LHCN-M2 (cell line): Measurements from ENCODE around the gene F7. TPM values are rescaled to one million over a fixed set of nuclear protein-coding genes. Genes with fewer than 3 reads are reported as not detected.
"Not testable (repeated sequence)": the region's sequence is repeated elsewhere in the genome, so short reads cannot be mapped to it uniquely, and the experiment has no call there.

Experiments
- DNase-seq: peaks from one replicate; pipeline ENCODE4 v3.0.0-alpha.2; 2012; ENCODE audit warnings: low read depth
- total RNA-seq: library from RNA; depleted of rRNA; stranded (reverse); fragments of >200 nt; gene quantifications from 2 replicates; pipeline ENCODE4 v1.2.3, GENCODE V29; 2014

F7 gene
- total RNA-seq, 1 experiment from 2014 or later, result not detected

GRCh38 chr13:113102302-113102701 is 3.3 kb upstream of the F7 start:
- DNase-seq, result not testable (repeated sequence)

- DNase-seq, result no peak
Observed at GRCh38 chr13:113102727-113103126, 2.9 kb upstream of the F7 start.

GRCh38 chr13:113103646-113104045 is 1.9 kb upstream of the F7 start:
- no peak for DNase-seq

GRCh38 chr13:113105921-113106452 is 396 bp downstream of the F7 start:
- DNase-seq, result no peak

GRCh38 chr13:113106711-113107351 is 1.2 kb downstream of the F7 start:
- no peak for DNase-seq

GRCh38 chr13:113108521-113108920 is 2.9 kb downstream of the F7 start:
- DNase-seq, result not testable (repeated sequence)

GRCh38 chr13:113109151-113110047 is 3.8 kb downstream of the F7 start:
- DNase-seq, result no peak

- no peak for DNase-seq
Observed at GRCh38 chr13:113110048-113110851, 4.7 kb downstream of the F7 start.

GRCh38 chr13:113110852-113111315 is 5.3 kb downstream of the F7 start:
- DNase-seq, result no peak

GRCh38 chr13:113111821-113112220 is 6.2 kb downstream of the F7 start:
- not testable (repeated sequence) for DNase-seq

GRCh38 chr13:113112475-113112874 is 6.9 kb downstream of the F7 start:
- not testable (repeated sequence) for DNase-seq

GRCh38 chr13:113112893-113113845 is 7.6 kb downstream of the F7 start:
- no peak for DNase-seq

- DNase-seq, result no peak
Observed at GRCh38 chr13:113113846-113114271, 8.3 kb downstream of the F7 start.

- no peak for DNase-seq
Observed at GRCh38 chr13:113114511-113115362, 9.1 kb downstream of the F7 start.

- DNase-seq, result no peak
Observed at GRCh38 chr13:113115363-113116205, 10.0 kb downstream of the F7 start.

- DNase-seq, result no peak
Observed at GRCh38 chr13:113116206-113116800, 10.7 kb downstream of the F7 start.

GRCh38 chr13:113116871-113117271 is 11.3 kb downstream of the F7 start:
- no peak for DNase-seq

- DNase-seq, result no peak
Observed at GRCh38 chr13:113117335-113117872, 11.8 kb downstream of the F7 start.
